ENCODE results near the gene SPINK14.

The SPINK14 gene

GRCh38 chr5:148191010-148191409 lies 22.7 kb downstream of the SPINK14 start:
- no peak for DNase-seq (ENCODE audit: insufficient read length, low spot score)
- no peak for TF ChIP-seq CTCF (IDR thresholded peaks at IDR 0.05; ENCODE audit: insufficient read depth, missing control alignments)
- FAIRE-seq = no peak

- TF ChIP-seq CTCF (IDR thresholded peaks at IDR 0.05; ENCODE audit: insufficient read depth, missing control alignments) = no peak
- DNase-seq (ENCODE audit: insufficient read length, low spot score) (no peak), FAIRE-seq (no peak)
Measured at GRCh38 chr5:148193202-148193601, 24.9 kb downstream of the SPINK14 start.

- TF ChIP-seq CTCF (IDR thresholded peaks at IDR 0.05; ENCODE audit: insufficient read depth, missing control alignments) = no peak
- FAIRE-seq (no peak), DNase-seq (ENCODE audit: insufficient read length, low spot score) (no peak)
Measured at GRCh38 chr5:148201151-148201550, 32.8 kb downstream of the SPINK14 start.

- DNase-seq (ENCODE audit: insufficient read length, low spot score) (no peak), FAIRE-seq (no peak)
- no peak for TF ChIP-seq CTCF (IDR thresholded peaks at IDR 0.05; ENCODE audit: insufficient read depth, missing control alignments)
Measured at GRCh38 chr5:148202531-148203203, 34.3 kb downstream of the SPINK14 start, which contains the start of gene SPINK6. Gene SPINK6 (plus strand): TSS chr5:148203042. CDS start chr5:148203097, 55 bp downstream.

- FAIRE-seq (no peak), DNase-seq (ENCODE audit: insufficient read length, low spot score) (no peak)
- TF ChIP-seq CTCF (IDR thresholded peaks at IDR 0.05; ENCODE audit: insufficient read depth, missing control alignments) = no peak
Measured at GRCh38 chr5:148205044-148205806, 36.9 kb downstream of the SPINK14 start.

GRCh38 chr5:148205865-148206264 lies 37.5 kb downstream of the SPINK14 start:
- TF ChIP-seq CTCF (IDR thresholded peaks at IDR 0.05; ENCODE audit: insufficient read depth, missing control alignments) = no peak
- DNase-seq (ENCODE audit: insufficient read length, low spot score) (no peak), FAIRE-seq (no peak)

GRCh38 chr5:148206620-148207019 lies 38.3 kb downstream of the SPINK14 start:
- TF ChIP-seq CTCF (IDR thresholded peaks at IDR 0.05; ENCODE audit: insufficient read depth, missing control alignments) = no peak
- DNase-seq (ENCODE audit: insufficient read length, low spot score) (no peak), FAIRE-seq (no peak)
